ENCODE measurements around the gene RERE. TPM values are rescaled to one million over a fixed set of nuclear protein-coding genes. Genes with fewer than 3 reads are reported as not detected.

The RERE gene
- total RNA-seq, 2 experiments from 2014 or later, result 73.1 to 211 TPM

GRCh38 chr1:8374356-8374755 is 443.1 kb downstream of the RERE start:
- Histone ChIP-seq H3K4me2 (ENCODE audit: low read length) (no peak overlapping the region), H3K4me1 (ENCODE audit: insufficient read depth, low read length, poor library complexity, severe bottlenecking) (peaks cover 8% of the 10 kb centered on the region), H2AFZ (ENCODE audit: low read length) (no peak overlapping the region), H3K27ac (ENCODE audit: low read depth, low read length, poor library complexity, severe bottlenecking) (no peak overlapping the region), H3K36me3 (ENCODE audit: insufficient read depth, low read length) (peaks cover 91% of the 10 kb centered on the region), H3K4me3 (ENCODE audit: low read depth, low read length, poor library complexity, severe bottlenecking) (no peak overlapping the region), H4K20me1 (ENCODE audit: insufficient read depth, low read length) (peaks cover 19% of the 10 kb centered on the region; the same call in 1 of the 2 replicates), H3K79me2 (ENCODE audit: insufficient read depth, low read depth, low read length) (peaks cover 100% of the 10 kb centered on the region), H3K9me3 (ENCODE audit: low read length) (no peaks in the 10 kb centered on the region), H3K9me2 (ENCODE audit: insufficient read depth, low read length) (no peaks in the 10 kb centered on the region)
- POLR2A ChIA-PET, result no interaction called here
- DNase-seq (ENCODE audit: low spot score), result no peak
- intact Hi-C loops (cut with micrococcal nuclease; ENCODE audit: unreplicated experiment), result no loop called here
- TF ChIP-seq CTCF (conservative IDR thresholded peaks at IDR 0.05; ENCODE audit: low read length) (no peak), EZH2phosphoT487 (IDR thresholded peaks at IDR 0.05; ENCODE audit: borderline replicate concordance, low read depth, low read length) (no peak)
- CTCF ChIA-PET (ENCODE audit: unreplicated experiment), result no interaction called here
- no TSS peak for BruUV-seq (replicated peaks)

GRCh38 chr1:8373581-8374241 is 443.7 kb downstream of the RERE start:
- Histone ChIP-seq H3K4me2 (ENCODE audit: low read length) (no peak overlapping the region), H3K9me2 (ENCODE audit: insufficient read depth, low read length) (no peaks in the 10 kb centered on the region), H3K36me3 (ENCODE audit: insufficient read depth, low read length) (peaks cover 90% of the 10 kb centered on the region), H2AFZ (ENCODE audit: low read length) (no peak overlapping the region), H3K27ac (ENCODE audit: low read depth, low read length, poor library complexity, severe bottlenecking) (no peak overlapping the region), H3K4me3 (ENCODE audit: low read depth, low read length, poor library complexity, severe bottlenecking) (no peak overlapping the region), H4K20me1 (ENCODE audit: insufficient read depth, low read length) (peaks cover 18% of the 10 kb centered on the region; the same call in 1 of the 2 replicates), H3K79me2 (ENCODE audit: insufficient read depth, low read depth, low read length) (peaks cover 100% of the 10 kb centered on the region), H3K4me1 (ENCODE audit: insufficient read depth, low read length, poor library complexity, severe bottlenecking) (peaks cover 13% of the 10 kb centered on the region), H3K9me3 (ENCODE audit: low read length) (no peaks in the 10 kb centered on the region)
- ChIA-PET CTCF (ENCODE audit: unreplicated experiment) (no interaction called here), POLR2A (no interaction called here)
- intact Hi-C loops (cut with micrococcal nuclease; ENCODE audit: unreplicated experiment), result no loop called here
- DNase-seq (ENCODE audit: low spot score), result no peak
- TF ChIP-seq CTCF (conservative IDR thresholded peaks at IDR 0.05; ENCODE audit: low read length), result no peak
- TF ChIP-seq EZH2phosphoT487 (IDR thresholded peaks at IDR 0.05; ENCODE audit: borderline replicate concordance, low read depth, low read length), result no peak
- BruUV-seq (replicated peaks), result no TSS peak

- no peak overlapping the region for H3K4me2 ChIP-seq (ENCODE audit: low read length)
- BruUV-seq (replicated peaks), result no TSS peak
Observed at GRCh38 chr1:8373125-8373524, 444.3 kb downstream of the RERE start.

More at GRCh38 chr1:8373125-8373524, 444.3 kb downstream of the RERE start:
- H4K20me1 ChIP-seq (ENCODE audit: insufficient read depth, low read length), result peaks cover 19% of the 10 kb centered on the region; the same call in 1 of the 2 replicates
- H3K4me1 ChIP-seq (ENCODE audit: insufficient read depth, low read length, poor library complexity, severe bottlenecking), result peaks cover 14% of the 10 kb centered on the region
- no peaks in the 10 kb centered on the region for H3K9me2 ChIP-seq (ENCODE audit: insufficient read depth, low read length)
- no peaks in the 10 kb centered on the region for H3K9me3 ChIP-seq (ENCODE audit: low read length)
- CTCF ChIA-PET (ENCODE audit: unreplicated experiment), result no interaction called here
- peaks cover 88% of the 10 kb centered on the region for H3K36me3 ChIP-seq (ENCODE audit: insufficient read depth, low read length)
- H3K27ac ChIP-seq (ENCODE audit: low read depth, low read length, poor library complexity, severe bottlenecking), result no peak overlapping the region
- no peak for TF ChIP-seq EZH2phosphoT487 (IDR thresholded peaks at IDR 0.05; ENCODE audit: borderline replicate concordance, low read depth, low read length)
- TF ChIP-seq CTCF (conservative IDR thresholded peaks at IDR 0.05; ENCODE audit: low read length), result no peak
- POLR2A ChIA-PET, result no interaction called here
- no peak overlapping the region for H3K4me3 ChIP-seq (ENCODE audit: low read depth, low read length, poor library complexity, severe bottlenecking)
- peaks cover 100% of the 10 kb centered on the region for H3K79me2 ChIP-seq (ENCODE audit: insufficient read depth, low read depth, low read length)
- H2AFZ ChIP-seq (ENCODE audit: low read length), result no peak overlapping the region
- intact Hi-C loops (cut with micrococcal nuclease; ENCODE audit: unreplicated experiment), result no loop called here
- no peak for DNase-seq (ENCODE audit: low spot score)

Data from OCI-LY7 (cell line).